Adrenal gland (tissue), 12 donors: ENCODE data around the gene CYRIA. TPM values are rescaled to one million over a fixed set of nuclear protein-coding genes. Genes with fewer than 3 reads are reported as not detected.
A peak's percentile ranks its signal among the peaks of the same experiment; 100 is the strongest.

Source experiments
- DNase-seq, 7 donors: peaks; one replicate each; pipeline ENCODE4 v3.0.0-alpha.2; 2019 to 2020
- H3K27ac ChIP-seq, 5 donors: fragments of 200-600 bp; sonication (generic) in 4 of 5; 1 replicate in 3 of 5; 2 replicates in 2 of 5; pipeline versions ENCODE4 v1.5.1 to v1.8.0; 2016 to 2020; ENCODE audit warnings: mild to moderate bottlenecking in 1 of 5
- H3K27me3 ChIP-seq: fragments of 200-600 bp; 2 replicates; pipeline ENCODE4 v1.8.0; 2021
- H3K36me3 ChIP-seq, 2 donors: fragments of 200-600 bp; replicated peaks in 1 of 2; 1 replicate in 1 of 2; 2 replicates in 1 of 2; pipeline versions ENCODE4 v1.5.1 to v1.8.0; 2018 to 2022
- H3K4me1 ChIP-seq, 2 donors: fragments of 200-600 bp; replicated peaks in 1 of 2; 1 replicate in 1 of 2; 2 replicates in 1 of 2; pipeline versions ENCODE4 v1.5.1 to v1.8.0; 2018 to 2021
- H3K4me3 ChIP-seq, 4 donors: fragments of 200-600 bp; sonication (generic) in 3 of 4; one replicate each; pipeline ENCODE4 v1.5.1; 2016 to 2018
- H3K9me3 ChIP-seq, 3 donors: fragments of 200-600 bp; sonication (generic) in 1 of 3; replicated peaks in 1 of 3; 1 replicate in 2 of 3; 2 replicates in 1 of 3; pipeline versions ENCODE4 v1.5.1 to v1.8.0; 2016 to 2021
- POLR2A ChIP-seq, 2 donors: fragments of 450-650 bp; IDR thresholded peaks; one replicate each; pipeline ENCODE4 v1.6.1; 2017; ENCODE audit warnings: antibody characterized with exemption in 2 of 2, mild to moderate bottlenecking in 2 of 2, moderate library complexity in 1 of 2
- WGBS, 4 donors: extraction: QIAGEN DNeasy Blood & Tissue Kit in 2 of 4; methylation state at CpG; one replicate each; pipeline versions ENCODE4 v1.1.5 to v1.1.7; 2013 to 2017; 5-methylcytosine and 5-hydroxymethylcytosine counted together
- intact Hi-C, 2 donors: fragments of 100-400 bp; cut with DNase I; formaldehyde crosslinking; loops; one replicate each; pipeline versions ENCODE4 v1.14.1 to v1.15.0; 2022 to 2023
- polyA plus RNA-seq, 3 donors: library from polyadenylated mRNA; stranded (reverse); fragments of 200-250 nt in 2 of 3; fragments of 350-450 nt in 1 of 3; fragmentation: Illumina TruSeq in 1 of 3; extraction: RNeasy Lipid Tissue Mini Kit (QIAGEN cat#74804) in 1 of 3; gene quantifications; one replicate each; pipeline ENCODE4 v1.2.3, GENCODE V29; 2013 to 2014
- total RNA-seq, 9 donors: library from RNA; depleted of rRNA in 4 of 9; stranded (reverse); fragments of >200 nt in 4 of 9; fragments of 120-200 nt in 1 of 9; fragmentation: NEBNext Ultra II Directional in 1 of 9; extraction: Animal tissue kit (Norgen Biotek cat#: 25700) in 1 of 9; gene quantifications; one replicate each; pipeline versions ENCODE4 v1.1.0 to v1.2.4, GENCODE V29; 2013 to 2023
- TF ChIP-seq, protein P1 (sequence below), 6 experiments: fragments of 450-650 bp in 4 of 6; fragments of 200-600 bp in 2 of 6; sonication (generic) in 1 of 6; IDR thresholded peaks; 1 replicate in 5 of 6; 2 replicates in 1 of 6; pipeline versions ENCODE4 v1.5.1 to v1.8.0; 2016 to 2021; ENCODE audit warnings: antibody characterized with exemption in 6 of 6, mild to moderate bottlenecking in 2 of 6, moderate library complexity in 1 of 6
- donor health status: healthy with polysubstance abuse.
- donor health status: Bipolar disorder and iron deficiency.
- donor health status: DM: yes; HTN: yes; CAD: no.
- donor health status: DM: no; HTN: no; CAD: no.
- donor health status: DM: no; HTN: no; CAD: no.
- donor health status: DM: yes; HTN: yes; CAD: no.

CYRIA gene
- total and polyA plus RNA-seq, 12 donors = 2.4 to 31.0 (median 17.9) TPM

DNA sequence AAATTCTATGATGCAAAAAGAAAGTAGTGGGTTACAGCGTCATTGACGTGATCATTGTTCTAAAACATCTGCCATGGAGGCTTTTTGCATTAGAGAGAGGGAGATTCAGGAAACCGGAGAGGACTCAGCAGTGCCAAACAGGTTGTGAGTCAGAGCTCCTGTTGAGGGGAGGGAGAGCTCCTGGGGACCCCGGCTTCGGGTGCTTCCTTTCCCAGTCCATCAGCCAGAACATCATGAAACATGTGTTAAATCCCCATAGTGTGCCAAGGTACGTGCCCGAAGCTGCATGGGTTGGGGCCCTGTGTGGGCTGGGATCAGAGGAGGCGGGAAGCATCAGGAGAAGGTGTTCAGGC is 791 bp upstream of the CYRIA start:
- no peak for TF ChIP-seq POLR2A (IDR thresholded peaks at IDR 0.05)
- TF ChIP-seq, protein P1, sequence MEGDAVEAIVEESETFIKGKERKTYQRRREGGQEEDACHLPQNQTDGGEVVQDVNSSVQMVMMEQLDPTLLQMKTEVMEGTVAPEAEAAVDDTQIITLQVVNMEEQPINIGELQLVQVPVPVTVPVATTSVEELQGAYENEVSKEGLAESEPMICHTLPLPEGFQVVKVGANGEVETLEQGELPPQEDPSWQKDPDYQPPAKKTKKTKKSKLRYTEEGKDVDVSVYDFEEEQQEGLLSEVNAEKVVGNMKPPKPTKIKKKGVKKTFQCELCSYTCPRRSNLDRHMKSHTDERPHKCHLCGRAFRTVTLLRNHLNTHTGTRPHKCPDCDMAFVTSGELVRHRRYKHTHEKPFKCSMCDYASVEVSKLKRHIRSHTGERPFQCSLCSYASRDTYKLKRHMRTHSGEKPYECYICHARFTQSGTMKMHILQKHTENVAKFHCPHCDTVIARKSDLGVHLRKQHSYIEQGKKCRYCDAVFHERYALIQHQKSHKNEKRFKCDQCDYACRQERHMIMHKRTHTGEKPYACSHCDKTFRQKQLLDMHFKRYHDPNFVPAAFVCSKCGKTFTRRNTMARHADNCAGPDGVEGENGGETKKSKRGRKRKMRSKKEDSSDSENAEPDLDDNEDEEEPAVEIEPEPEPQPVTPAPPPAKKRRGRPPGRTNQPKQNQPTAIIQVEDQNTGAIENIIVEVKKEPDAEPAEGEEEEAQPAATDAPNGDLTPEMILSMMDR (IDR thresholded peaks at IDR 0.05) = no peak
- Histone ChIP-seq H3K27me3 (no peaks in the 10 kb centered on the region), H3K36me3 (no peaks in the 10 kb centered on the region), H3K27ac (no peak overlapping the region), H3K4me1 (peaks cover 21 to 46% of the 10 kb centered on the region in 2 donors), H3K4me3 (peak overlapping the region in 1 of 4 donors; percentile 79), H3K9me3 (no peaks in the 10 kb centered on the region)
- WGBS, 4 donors = 66% methylated on average over 8 of the region's 8 CpGs
- intact Hi-C loops = no loop called here
- no peak for DNase-seq

DNA sequence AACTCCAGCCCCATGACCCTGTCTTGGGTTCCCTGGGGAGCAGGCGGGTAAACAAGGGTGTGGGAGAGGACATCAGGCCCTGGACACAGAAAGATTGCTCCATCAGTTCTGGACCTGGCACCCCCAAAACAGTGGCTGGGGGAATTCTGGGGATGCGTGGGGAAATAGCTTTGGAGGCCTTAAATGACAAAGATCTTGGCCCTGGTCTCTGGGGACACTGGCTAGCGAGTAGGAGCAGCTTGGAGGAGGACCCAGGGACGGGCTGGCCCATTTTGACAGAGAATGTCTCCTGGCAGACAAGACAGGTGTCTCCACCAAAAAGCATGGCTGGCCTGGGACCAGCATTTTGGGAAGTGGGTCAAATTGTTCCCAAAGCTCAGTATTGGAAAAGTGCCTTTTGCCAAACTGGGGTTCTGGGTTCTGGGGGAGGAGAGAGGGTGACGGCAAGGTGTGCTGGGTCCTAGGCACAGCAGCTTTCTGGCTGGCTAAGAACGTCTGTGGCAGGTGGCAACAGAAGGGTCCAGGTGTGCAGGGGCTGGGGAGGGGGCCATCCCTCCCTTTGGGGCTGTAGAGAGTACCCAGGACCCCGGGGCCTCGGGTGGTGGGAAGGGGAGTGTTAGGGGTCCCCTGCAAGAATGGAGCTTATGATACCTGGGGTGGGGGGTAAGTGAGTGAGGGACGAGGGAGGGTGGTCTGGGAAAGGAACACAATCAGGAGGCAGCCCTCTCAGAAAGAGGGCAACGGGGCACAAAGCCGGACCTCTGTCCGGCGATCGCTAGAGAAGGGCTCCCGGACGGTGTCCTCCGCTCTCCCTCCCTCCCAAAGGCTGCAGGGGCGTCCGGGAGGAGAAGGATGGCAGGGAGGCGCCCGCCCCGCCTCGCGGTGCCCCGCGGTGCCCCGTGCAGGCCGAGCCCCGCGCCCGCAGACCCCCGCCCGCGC is 556 bp downstream of the CYRIA start:
- WGBS, 4 donors = 7 to 29% (median 12%) methylated on average over 10 to 34 of the region's 34 CpGs

DNA sequence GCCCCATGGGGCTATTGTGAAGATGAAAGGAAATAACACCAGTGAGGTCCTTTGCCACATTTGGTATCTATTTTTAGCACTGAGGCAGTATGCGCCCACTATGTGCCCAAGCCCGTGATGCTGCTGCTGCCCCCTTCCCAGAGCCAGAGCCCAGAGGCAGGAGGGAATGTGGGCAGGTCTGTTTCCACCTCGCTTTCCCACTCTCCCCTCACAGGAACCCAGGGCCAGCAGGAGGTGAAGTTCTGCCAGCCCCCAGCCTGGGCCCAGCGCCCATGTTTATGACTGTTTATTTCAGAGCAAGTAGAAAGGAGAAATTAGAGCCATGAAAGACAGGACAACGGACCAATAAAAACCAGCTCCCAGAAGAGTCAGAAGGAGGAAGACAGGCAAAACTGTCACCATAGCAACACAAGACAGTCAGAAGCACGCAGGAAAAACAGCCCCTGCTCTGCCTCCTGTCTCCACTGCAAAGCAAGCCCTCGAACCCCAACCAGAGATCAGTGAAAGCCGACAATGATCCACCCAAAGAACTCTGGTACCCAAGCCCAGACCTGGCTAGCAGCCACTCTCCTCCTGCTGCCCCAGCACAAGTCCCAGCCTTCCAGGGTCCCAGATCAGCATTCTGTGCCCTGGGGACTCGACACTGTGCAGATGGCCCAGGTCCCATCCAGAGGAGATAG is 1.4 kb downstream of the CYRIA start:
- Histone ChIP-seq H3K27ac (peak overlapping the region in 4 of 5 donors; percentile 16 to 89 (median 64)), H3K27me3 (no peaks in the 10 kb centered on the region), H3K9me3 (no peaks in the 10 kb centered on the region), H3K4me1 (peaks cover 22 to 56% of the 10 kb centered on the region in 2 donors), H3K36me3 (no peaks in the 10 kb centered on the region), H3K4me3 (peak overlapping the region in 2 of 4 donors; percentile 23 to 79)
- 32 to 42% (median 41%) methylated on average over 8 to 9 of the region's 9 CpGs for WGBS, 4 donors
- TF ChIP-seq, protein P1 (IDR thresholded peaks at IDR 0.05) = no peak
- TF ChIP-seq POLR2A (IDR thresholded peaks at IDR 0.05) = peak in 1 of 2 donors; percentile 35
- intact Hi-C loops = no loop called here
- peak; percentile 59 to 89 (median 73) for DNase-seq

More for the DNA sequence above, 556 bp downstream of the CYRIA start:
- Histone ChIP-seq H3K4me1 (peaks cover 22 to 54% of the 10 kb centered on the region in 2 donors), H3K36me3 (no peaks in the 10 kb centered on the region), H3K4me3 (peak overlapping the region in 3 of 4 donors; percentile 44 to 79 (median 60)), H3K9me3 (no peaks in the 10 kb centered on the region), H3K27me3 (no peaks in the 10 kb centered on the region), H3K27ac (peak overlapping the region in 4 of 5 donors; percentile 39 to 89 (median 64))
- intact Hi-C loops = no loop called here
- DNase-seq = peak in 4 of 7 donors; percentile 23 to 65 (median 31)
- no peak for TF ChIP-seq POLR2A (IDR thresholded peaks at IDR 0.05)
- TF ChIP-seq, protein P1 (IDR thresholded peaks at IDR 0.05) = no peak
